ENCODE measurements around the gene STPG3. TPM values are rescaled to one million over a fixed set of nuclear protein-coding genes. Genes with fewer than 3 reads are reported as not detected.
A peak's percentile ranks its signal among the peaks of the same experiment; 100 is the strongest.

The STPG3 gene
- total and polyA plus RNA-seq, 7 donors: 0.08 TPM; not detected in 6

DNA sequence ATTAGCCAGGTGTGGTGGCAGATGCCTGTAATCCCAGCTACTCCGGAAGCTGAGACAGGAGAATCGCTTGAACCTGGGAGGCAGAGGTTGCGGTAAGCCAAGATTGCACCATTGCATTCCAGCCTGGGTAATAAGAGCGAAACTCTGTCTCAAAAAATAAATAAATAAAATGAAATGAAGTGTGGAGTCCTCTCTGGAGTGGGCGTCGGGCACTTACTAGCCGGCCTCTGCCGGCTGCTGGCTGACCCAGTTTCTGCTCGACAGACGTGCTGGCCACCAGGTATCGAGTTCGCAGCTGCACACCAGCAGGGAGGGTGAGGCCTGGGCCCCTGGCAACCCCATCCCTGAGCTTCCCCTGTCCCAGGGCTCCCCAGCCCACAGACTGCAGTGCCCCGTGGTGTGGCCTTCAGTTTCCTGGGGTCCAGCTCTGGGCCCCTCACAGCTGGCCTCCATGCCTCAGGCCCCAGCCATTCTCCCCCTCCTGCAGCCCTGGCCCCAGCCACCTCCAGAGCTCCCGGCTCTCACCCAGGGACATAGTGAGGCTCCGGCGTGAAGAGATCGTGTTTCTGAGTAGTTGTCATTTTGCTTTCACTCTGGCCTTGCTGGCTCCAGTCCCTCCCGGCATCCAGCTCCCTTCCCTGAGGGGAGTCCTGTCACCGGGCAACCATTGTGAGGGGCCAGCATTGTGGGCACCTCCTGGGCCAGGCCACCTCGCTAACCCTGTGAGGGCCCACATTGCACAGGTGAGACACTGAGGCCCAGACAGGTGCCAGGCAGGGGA, 3.8 kb upstream of the STPG3 start:
- intact Hi-C loops (cut with DNase I): no loop called here

DNA sequence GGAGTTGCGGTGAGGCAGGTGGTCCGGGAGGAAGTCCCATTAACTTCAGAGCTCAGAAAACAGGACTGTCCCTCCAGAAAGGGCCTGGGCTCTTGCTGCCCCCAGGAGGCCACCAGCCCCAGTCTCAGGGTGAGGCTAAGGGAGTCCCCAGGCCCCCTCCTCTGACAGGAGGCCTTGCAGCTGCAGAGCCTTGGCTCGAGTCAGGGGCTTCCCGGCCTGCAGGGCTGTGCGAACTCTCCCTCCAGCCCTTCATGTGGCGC, 3.2 kb upstream of the STPG3 start:
- ATAC-seq (no peak), DNase-seq (no peak)
- no peak overlapping the region for H3K4me3 ChIP-seq
- H3K27me3 ChIP-seq (ENCODE audit: insufficient read depth in 3 of 3, low read length in 2 of 3): no peaks in the 10 kb centered on the region
- WGBS, 3 donors: 75 to 81% (median 80%) methylated on average over 6 of the region's 6 CpGs
- TF ChIP-seq, protein P1, sequence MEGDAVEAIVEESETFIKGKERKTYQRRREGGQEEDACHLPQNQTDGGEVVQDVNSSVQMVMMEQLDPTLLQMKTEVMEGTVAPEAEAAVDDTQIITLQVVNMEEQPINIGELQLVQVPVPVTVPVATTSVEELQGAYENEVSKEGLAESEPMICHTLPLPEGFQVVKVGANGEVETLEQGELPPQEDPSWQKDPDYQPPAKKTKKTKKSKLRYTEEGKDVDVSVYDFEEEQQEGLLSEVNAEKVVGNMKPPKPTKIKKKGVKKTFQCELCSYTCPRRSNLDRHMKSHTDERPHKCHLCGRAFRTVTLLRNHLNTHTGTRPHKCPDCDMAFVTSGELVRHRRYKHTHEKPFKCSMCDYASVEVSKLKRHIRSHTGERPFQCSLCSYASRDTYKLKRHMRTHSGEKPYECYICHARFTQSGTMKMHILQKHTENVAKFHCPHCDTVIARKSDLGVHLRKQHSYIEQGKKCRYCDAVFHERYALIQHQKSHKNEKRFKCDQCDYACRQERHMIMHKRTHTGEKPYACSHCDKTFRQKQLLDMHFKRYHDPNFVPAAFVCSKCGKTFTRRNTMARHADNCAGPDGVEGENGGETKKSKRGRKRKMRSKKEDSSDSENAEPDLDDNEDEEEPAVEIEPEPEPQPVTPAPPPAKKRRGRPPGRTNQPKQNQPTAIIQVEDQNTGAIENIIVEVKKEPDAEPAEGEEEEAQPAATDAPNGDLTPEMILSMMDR (IDR thresholded peaks at IDR 0.05): no peak
- no peaks in the 10 kb centered on the region for H3K9me3 ChIP-seq
- intact Hi-C loops (cut with DNase I): no loop called here
- peaks cover 0 to 12% of the 10 kb centered on the region in 2 donors for H3K36me3 ChIP-seq (ENCODE audit: insufficient read depth in 1 of 2, low read depth in 1 of 2)
- H3K4me1 ChIP-seq: peaks cover 31% of the 10 kb centered on the region
- H3K27ac ChIP-seq: peak overlapping the region; percentile 73

More for the DNA sequence above, 3.8 kb upstream of the STPG3 start:
- H3K9me3 ChIP-seq: no peaks in the 10 kb centered on the region
- peak overlapping the region; percentile 21 for H3K4me3 ChIP-seq
- H3K27ac ChIP-seq: peak overlapping the region; percentile 73
- WGBS, 3 donors: 30 to 41% (median 38%) methylated on average over 20 of the region's 20 CpGs
- TF ChIP-seq, protein P1 (IDR thresholded peaks at IDR 0.05): no peak
- H3K36me3 ChIP-seq (ENCODE audit: insufficient read depth in 1 of 2, low read depth in 1 of 2): peaks cover 0 to 17% of the 10 kb centered on the region in 2 donors
- peak; percentile 17 to 75 (median 68) for ATAC-seq
- H3K27me3 ChIP-seq (ENCODE audit: insufficient read depth in 3 of 3, low read length in 2 of 3): no peaks in the 10 kb centered on the region
- DNase-seq: no peak
- H3K4me1 ChIP-seq: peaks cover 36% of the 10 kb centered on the region

DNA sequence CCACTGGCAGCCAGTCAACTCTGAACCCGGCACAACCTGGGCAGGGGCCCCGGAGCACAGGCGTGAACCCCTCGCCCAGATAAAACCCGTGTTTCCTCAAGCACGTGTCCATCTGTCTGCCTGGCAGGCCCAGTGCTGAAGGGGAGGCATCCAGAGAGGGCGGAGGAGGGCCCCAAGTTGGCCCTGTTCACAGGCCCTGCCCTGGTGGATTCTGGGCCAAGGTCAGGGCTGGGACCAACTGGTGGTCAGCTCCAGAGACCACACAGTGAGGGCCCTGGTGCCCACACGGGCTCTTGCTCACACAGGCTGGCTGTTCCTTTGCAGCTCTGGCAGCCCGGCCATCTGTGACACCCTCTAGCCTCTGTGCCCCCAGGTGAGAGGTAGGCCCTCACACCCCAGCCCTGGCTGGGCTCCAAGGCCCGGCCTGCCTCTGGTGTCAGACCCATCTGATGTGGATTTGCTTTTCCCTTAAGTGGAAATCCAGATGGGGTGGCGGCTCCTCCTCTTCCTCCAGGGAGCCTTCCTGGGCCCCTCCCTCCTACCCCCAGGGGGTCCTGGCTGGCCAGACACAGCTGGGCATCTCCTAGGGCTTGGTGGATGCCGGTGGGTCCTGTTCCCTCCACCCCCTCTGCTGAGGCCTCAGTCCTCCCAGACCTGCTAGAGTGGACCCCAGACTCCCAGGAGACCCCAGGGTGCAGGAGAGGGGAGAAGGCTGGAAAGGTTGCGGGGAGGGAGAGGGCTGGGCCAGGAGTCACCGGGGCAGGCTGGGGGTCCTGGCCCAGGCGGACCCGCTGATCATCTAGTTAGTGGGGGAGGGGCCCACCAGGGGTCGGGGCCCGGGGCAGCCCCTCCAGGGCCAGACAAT, 525 bp upstream of the STPG3 start:
- TF ChIP-seq, protein P1 (IDR thresholded peaks at IDR 0.05): no peak
- 25 to 53% (median 34%) methylated on average over 17 to 18 of the region's 18 CpGs for WGBS, 3 donors
- H3K27ac ChIP-seq: no peak overlapping the region

DNA sequence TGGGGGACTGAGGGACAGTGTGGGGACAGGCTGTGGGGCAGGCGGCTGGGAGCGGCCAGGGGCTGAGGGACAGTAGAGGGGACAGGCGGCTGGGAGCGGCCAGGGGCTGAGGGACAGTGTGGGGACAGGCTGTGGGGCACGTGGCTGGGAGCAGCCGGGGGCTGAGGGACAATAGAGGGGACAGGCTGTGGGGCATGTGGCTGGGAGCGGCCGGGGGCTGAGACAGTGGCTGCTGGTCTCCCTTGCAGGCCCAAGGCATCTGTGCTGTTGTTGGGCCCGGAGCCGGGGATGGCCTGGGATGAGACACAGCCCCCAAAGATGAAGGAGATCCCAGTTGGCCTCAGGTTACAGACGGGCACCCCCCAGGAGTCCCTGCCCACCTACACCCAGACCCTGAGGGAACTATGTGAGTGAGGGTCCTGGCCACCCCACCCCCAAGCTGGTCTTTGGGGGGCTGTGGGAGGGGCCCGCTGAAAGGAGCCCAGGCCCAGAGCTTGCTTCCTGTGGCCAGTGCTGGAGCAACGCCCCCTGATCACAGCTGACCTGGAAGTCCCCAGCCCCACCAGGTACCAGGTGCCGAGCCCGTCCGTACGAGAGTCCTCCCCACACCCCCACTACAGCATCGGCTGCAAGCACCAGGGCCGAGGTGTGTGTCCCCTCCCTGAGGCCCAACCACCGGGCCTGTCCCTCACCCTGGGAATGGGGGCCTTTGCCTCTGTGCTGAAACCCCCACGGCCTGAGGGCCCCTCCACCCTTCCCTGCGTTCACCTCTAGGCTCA, 593 bp downstream of the STPG3 start:
- H3K4me3 ChIP-seq: no peak overlapping the region
- 84 to 87% (median 84%) methylated on average over 21 to 22 of the region's 22 CpGs for WGBS, 3 donors
- H3K36me3 ChIP-seq (ENCODE audit: insufficient read depth in 1 of 2, low read depth in 1 of 2): peaks cover 0 to 6% of the 10 kb centered on the region in 2 donors
- DNase-seq (no peak), ATAC-seq (no peak)
- peaks cover 22% of the 10 kb centered on the region for H3K4me1 ChIP-seq
- no peak overlapping the region for H3K27ac ChIP-seq
- no peaks in the 10 kb centered on the region for H3K27me3 ChIP-seq (ENCODE audit: insufficient read depth in 3 of 3, low read length in 2 of 3)
- H3K9me3 ChIP-seq: no peaks in the 10 kb centered on the region
- TF ChIP-seq, protein P1 (IDR thresholded peaks at IDR 0.05): no peak
- intact Hi-C loops (cut with DNase I): no loop called here

More for the DNA sequence above, 525 bp upstream of the STPG3 start:
- H3K36me3 ChIP-seq (ENCODE audit: insufficient read depth in 1 of 2, low read depth in 1 of 2): no peaks in the 10 kb centered on the region
- H3K4me3 ChIP-seq: no peak overlapping the region
- peaks cover 16% of the 10 kb centered on the region for H3K4me1 ChIP-seq
- no peaks in the 10 kb centered on the region for H3K27me3 ChIP-seq (ENCODE audit: insufficient read depth in 3 of 3, low read length in 2 of 3)
- ATAC-seq (no peak), DNase-seq (no peak)
- H3K9me3 ChIP-seq: no peaks in the 10 kb centered on the region
- intact Hi-C loops (cut with DNase I): no loop called here
